ENCODE data around the gene SLC10A7.

The SLC10A7 gene

GRCh38 chr4:146439437-146439836 lies 82.3 kb downstream of the SLC10A7 start:
- DNase-seq (ENCODE audit: low read depth) = no peak

GRCh38 chr4:146437778-146438177 lies 84.0 kb downstream of the SLC10A7 start:
- no peak for DNase-seq (ENCODE audit: low read depth)

GRCh38 chr4:146436423-146437162 lies 85.1 kb downstream of the SLC10A7 start:
- no peak for DNase-seq (ENCODE audit: low read depth)

GRCh38 chr4:146435962-146436361 lies 85.8 kb downstream of the SLC10A7 start:
- DNase-seq (ENCODE audit: low read depth) = no peak

- no peak for DNase-seq (ENCODE audit: low read depth)
Measured at GRCh38 chr4:146432065-146432464, 89.7 kb downstream of the SLC10A7 start.

- DNase-seq (ENCODE audit: low read depth) = no peak
Measured at GRCh38 chr4:146428298-146428697, 93.4 kb downstream of the SLC10A7 start.

- DNase-seq (ENCODE audit: low read depth) = no peak
Measured at GRCh38 chr4:146417822-146418221, 103.9 kb downstream of the SLC10A7 start.

- DNase-seq (ENCODE audit: low read depth) = no peak
Measured at GRCh38 chr4:146415829-146416228, 105.9 kb downstream of the SLC10A7 start.

- DNase-seq (ENCODE audit: low read depth) = no peak
Measured at GRCh38 chr4:146407669-146408084, 114.1 kb downstream of the SLC10A7 start.

- no peak for DNase-seq (ENCODE audit: low read depth)
Measured at GRCh38 chr4:146407257-146407656, 114.5 kb downstream of the SLC10A7 start.

- DNase-seq (ENCODE audit: low read depth) = no peak
Measured at GRCh38 chr4:146401274-146401673, 120.5 kb downstream of the SLC10A7 start.

- DNase-seq (ENCODE audit: low read depth) = no peak
Measured at GRCh38 chr4:146398896-146399445, 122.8 kb downstream of the SLC10A7 start.

GRCh38 chr4:146398404-146398803 lies 123.3 kb downstream of the SLC10A7 start:
- DNase-seq (ENCODE audit: low read depth) = no peak

GRCh38 chr4:146389561-146389960 lies 132.2 kb downstream of the SLC10A7 start:
- DNase-seq (ENCODE audit: low read depth) = no peak

- DNase-seq (ENCODE audit: low read depth) = no peak
Measured at GRCh38 chr4:146382194-146382593, 139.5 kb downstream of the SLC10A7 start.

GRCh38 chr4:146381263-146381872 lies 140.4 kb downstream of the SLC10A7 start:
- DNase-seq (ENCODE audit: low read depth) = no peak

- DNase-seq (ENCODE audit: low read depth) = no peak
Measured at GRCh38 chr4:146379744-146380143, 142.0 kb downstream of the SLC10A7 start.

- no peak for DNase-seq (ENCODE audit: low read depth)
Measured at GRCh38 chr4:146371812-146372211, 149.9 kb downstream of the SLC10A7 start.

GRCh38 chr4:146370841-146371240 lies 150.9 kb downstream of the SLC10A7 start:
- DNase-seq (ENCODE audit: low read depth) = no peak

GRCh38 chr4:146369446-146369845 lies 152.3 kb downstream of the SLC10A7 start:
- no peak for DNase-seq (ENCODE audit: low read depth)

GRCh38 chr4:146368209-146368608 lies 153.5 kb downstream of the SLC10A7 start:
- DNase-seq (ENCODE audit: low read depth) = no peak

GRCh38 chr4:146367347-146367746 lies 154.4 kb downstream of the SLC10A7 start:
- no peak for DNase-seq (ENCODE audit: low read depth)

- no peak for DNase-seq (ENCODE audit: low read depth)
Measured at GRCh38 chr4:146359771-146360170, 162.0 kb downstream of the SLC10A7 start.

Data from stimulated activated CD8-positive, alpha-beta memory T cell treated with anti-CD3 and anti-CD28 coated beads, Interleukin-7, amount 100 ng/mL, for 24 hours (primary cell).